ENCODE results near the gene NKIRAS1.

The NKIRAS1 gene

GRCh38 chr3:23911397-23911796, 5.4 kb downstream of the NKIRAS1 start:
- Histone ChIP-seq H2BK15ac (ENCODE audit: low read depth, poor library complexity, severe bottlenecking) (no peak overlapping the region), H2BK120ac (ENCODE audit: low read depth, low read length) (no peak overlapping the region), H3K79me1 (replicated peaks; ENCODE audit: low read length, poor library complexity, severe bottlenecking) (peaks cover 11% of the 10 kb centered on the region), H2AK5ac (ENCODE audit: low read length, severe bottlenecking) (no peak overlapping the region), H3K27ac (ENCODE audit: low read length, poor library complexity, severe bottlenecking) (no peak overlapping the region), H2BK5ac (ENCODE audit: low read depth, low read length, poor library complexity, severe bottlenecking) (no peak overlapping the region), H4K8ac (ENCODE audit: low read length) (no peak overlapping the region), H3K18ac (ENCODE audit: low read depth in 1 of 2, low read length in 2 of 2) (no peak overlapping the region), H3K23ac (ENCODE audit: low read length in 2 of 2) (no peak overlapping the region), H3K4me3 (ENCODE audit: insufficient read depth in 1 of 2, low read depth in 1 of 2, low read length in 2 of 2) (no peak overlapping the region), H3K4ac (ENCODE audit: low read depth in 1 of 2, low read length in 2 of 2) (no peak overlapping the region), H3K9me3 (ENCODE audit: control insufficient read depth, low read length) (no peaks in the 10 kb centered on the region), H4K91ac (ENCODE audit: low read length) (no peak overlapping the region), H2BK12ac (ENCODE audit: low read length in 2 of 2) (no peak overlapping the region), H2AFZ (ENCODE audit: low read depth, low read length) (no peak overlapping the region), H3K27me3 (ENCODE audit: control insufficient read depth in 1 of 2, insufficient read depth in 1 of 2, low read length in 2 of 2) (no peaks in the 10 kb centered on the region), H3K9ac (ENCODE audit: low read length) (no peak overlapping the region), H3K14ac (ENCODE audit: low read length in 2 of 2) (no peak overlapping the region), H3K4me1 (ENCODE audit: control insufficient read depth, insufficient read depth, low read depth, low read length) (no peaks in the 10 kb centered on the region), H3K4me2 (ENCODE audit: low read length, poor library complexity, severe bottlenecking) (no peak overlapping the region), H3K36me3 (ENCODE audit: control insufficient read depth in 1 of 2, insufficient read depth in 2 of 2, low read depth in 1 of 2, low read length in 2 of 2) (peaks cover 11 to 42% of the 10 kb centered on the region in 2 experiments)
- 90% methylated on average over 2 of the region's 2 CpGs for WGBS
- DNase-seq: no peak

GRCh38 chr3:23909341-23909740, 7.4 kb downstream of the NKIRAS1 start:
- Histone ChIP-seq H4K91ac (ENCODE audit: low read length) (no peak overlapping the region), H2AK5ac (ENCODE audit: low read length, severe bottlenecking) (no peak overlapping the region), H2BK5ac (ENCODE audit: low read depth, low read length, poor library complexity, severe bottlenecking) (no peak overlapping the region), H3K4me3 (ENCODE audit: insufficient read depth in 1 of 2, low read depth in 1 of 2, low read length in 2 of 2) (no peak overlapping the region), H3K36me3 (ENCODE audit: control insufficient read depth in 1 of 2, insufficient read depth in 2 of 2, low read depth in 1 of 2, low read length in 2 of 2) (peaks cover 11 to 59% of the 10 kb centered on the region in 2 experiments), H3K18ac (ENCODE audit: low read depth in 1 of 2, low read length in 2 of 2) (no peak overlapping the region), H2AFZ (ENCODE audit: low read depth, low read length) (no peak overlapping the region), H2BK120ac (ENCODE audit: low read depth, low read length) (no peak overlapping the region), H3K4ac (ENCODE audit: low read depth in 1 of 2, low read length in 2 of 2) (no peak overlapping the region), H4K8ac (ENCODE audit: low read length) (no peak overlapping the region), H2BK12ac (ENCODE audit: low read length in 2 of 2) (no peak overlapping the region), H3K9me3 (ENCODE audit: control insufficient read depth, low read length) (no peaks in the 10 kb centered on the region), H3K27me3 (ENCODE audit: control insufficient read depth in 1 of 2, insufficient read depth in 1 of 2, low read length in 2 of 2) (no peaks in the 10 kb centered on the region), H3K27ac (ENCODE audit: low read length, poor library complexity, severe bottlenecking) (no peak overlapping the region), H3K4me2 (ENCODE audit: low read length, poor library complexity, severe bottlenecking) (no peak overlapping the region), H3K4me1 (ENCODE audit: control insufficient read depth, insufficient read depth, low read depth, low read length) (no peaks in the 10 kb centered on the region), H3K79me1 (replicated peaks; ENCODE audit: low read length, poor library complexity, severe bottlenecking) (peaks cover 5% of the 10 kb centered on the region), H3K9ac (ENCODE audit: low read length) (no peak overlapping the region), H2BK15ac (ENCODE audit: low read depth, poor library complexity, severe bottlenecking) (no peak overlapping the region), H3K23ac (ENCODE audit: low read length in 2 of 2) (no peak overlapping the region), H3K14ac (ENCODE audit: low read length in 2 of 2) (no peak overlapping the region)
- 94% methylated on average over 6 of the region's 7 CpGs for WGBS
- DNase-seq: no peak

- H3K4ac ChIP-seq (ENCODE audit: low read depth in 1 of 2, low read length in 2 of 2): no peak overlapping the region
- no peak overlapping the region for H3K14ac ChIP-seq (ENCODE audit: low read length in 2 of 2)
- H3K27ac ChIP-seq (ENCODE audit: low read length, poor library complexity, severe bottlenecking): no peak overlapping the region
- DNase-seq: no peak
- no peak overlapping the region for H2AFZ ChIP-seq (ENCODE audit: low read depth, low read length)
- no peaks in the 10 kb centered on the region for H3K9me3 ChIP-seq (ENCODE audit: control insufficient read depth, low read length)
- no peak overlapping the region for H2BK15ac ChIP-seq (ENCODE audit: low read depth, poor library complexity, severe bottlenecking)
- H3K18ac ChIP-seq (ENCODE audit: low read depth in 1 of 2, low read length in 2 of 2): no peak overlapping the region
- peaks cover 16 to 75% of the 10 kb centered on the region in 2 experiments for H3K36me3 ChIP-seq (ENCODE audit: control insufficient read depth in 1 of 2, insufficient read depth in 2 of 2, low read depth in 1 of 2, low read length in 2 of 2)
- no peaks in the 10 kb centered on the region for H3K4me1 ChIP-seq (ENCODE audit: control insufficient read depth, insufficient read depth, low read depth, low read length)
- no peak overlapping the region for H3K9ac ChIP-seq (ENCODE audit: low read length)
- no peak overlapping the region for H3K23ac ChIP-seq (ENCODE audit: low read length in 2 of 2)
- H2AK5ac ChIP-seq (ENCODE audit: low read length, severe bottlenecking): no peak overlapping the region
- no peak overlapping the region for H4K8ac ChIP-seq (ENCODE audit: low read length)
- H3K4me3 ChIP-seq (ENCODE audit: insufficient read depth in 1 of 2, low read depth in 1 of 2, low read length in 2 of 2): no peak overlapping the region
- H3K79me1 ChIP-seq (replicated peaks; ENCODE audit: low read length, poor library complexity, severe bottlenecking): peaks cover 9% of the 10 kb centered on the region
- H2BK120ac ChIP-seq (ENCODE audit: low read depth, low read length): no peak overlapping the region
- H4K91ac ChIP-seq (ENCODE audit: low read length): no peak overlapping the region
- H2BK12ac ChIP-seq (ENCODE audit: low read length in 2 of 2): no peak overlapping the region
- no peak overlapping the region for H3K4me2 ChIP-seq (ENCODE audit: low read length, poor library complexity, severe bottlenecking)
- H3K27me3 ChIP-seq (ENCODE audit: control insufficient read depth in 1 of 2, insufficient read depth in 1 of 2, low read length in 2 of 2): no peaks in the 10 kb centered on the region
- no peak overlapping the region for H2BK5ac ChIP-seq (ENCODE audit: low read depth, low read length, poor library complexity, severe bottlenecking)
These were observed 12.2 kb downstream of the NKIRAS1 start for GRCh38 chr3:23904545-23904944.

- Histone ChIP-seq H3K23ac (ENCODE audit: low read length in 2 of 2) (no peak overlapping the region), H3K4me3 (ENCODE audit: insufficient read depth in 1 of 2, low read depth in 1 of 2, low read length in 2 of 2) (no peak overlapping the region), H4K91ac (ENCODE audit: low read length) (no peak overlapping the region), H2BK5ac (ENCODE audit: low read depth, low read length, poor library complexity, severe bottlenecking) (no peak overlapping the region), H3K27me3 (ENCODE audit: control insufficient read depth in 1 of 2, insufficient read depth in 1 of 2, low read length in 2 of 2) (no peaks in the 10 kb centered on the region), H3K4ac (ENCODE audit: low read depth in 1 of 2, low read length in 2 of 2) (no peak overlapping the region), H2BK12ac (ENCODE audit: low read length in 2 of 2) (no peak overlapping the region), H2BK120ac (ENCODE audit: low read depth, low read length) (no peak overlapping the region), H3K27ac (ENCODE audit: low read length, poor library complexity, severe bottlenecking) (no peak overlapping the region), H3K9me3 (ENCODE audit: control insufficient read depth, low read length) (peaks cover 4% of the 10 kb centered on the region), H3K4me2 (ENCODE audit: low read length, poor library complexity, severe bottlenecking) (no peak overlapping the region), H3K4me1 (ENCODE audit: control insufficient read depth, insufficient read depth, low read depth, low read length) (no peaks in the 10 kb centered on the region), H3K9ac (ENCODE audit: low read length) (no peak overlapping the region), H2BK15ac (ENCODE audit: low read depth, poor library complexity, severe bottlenecking) (no peak overlapping the region), H4K8ac (ENCODE audit: low read length) (no peak overlapping the region), H3K36me3 (ENCODE audit: control insufficient read depth in 1 of 2, insufficient read depth in 2 of 2, low read depth in 1 of 2, low read length in 2 of 2) (peaks cover 17 to 73% of the 10 kb centered on the region in 2 experiments), H3K79me1 (replicated peaks; ENCODE audit: low read length, poor library complexity, severe bottlenecking) (peaks cover 16% of the 10 kb centered on the region), H2AFZ (ENCODE audit: low read depth, low read length) (no peak overlapping the region), H2AK5ac (ENCODE audit: low read length, severe bottlenecking) (no peak overlapping the region), H3K14ac (ENCODE audit: low read length in 2 of 2) (no peak overlapping the region), H3K18ac (ENCODE audit: low read depth in 1 of 2, low read length in 2 of 2) (no peak overlapping the region)
- WGBS: 69% methylated on average over 5 of the region's 6 CpGs
- peak; percentile 77 for DNase-seq
These were observed 16.0 kb downstream of the NKIRAS1 start for GRCh38 chr3:23900744-23901143.

Measured in mesenchymal stem cell (in vitro differentiated cells and primary cell).